ENCODE results near the gene OTUD5.

The OTUD5 gene

DNA sequence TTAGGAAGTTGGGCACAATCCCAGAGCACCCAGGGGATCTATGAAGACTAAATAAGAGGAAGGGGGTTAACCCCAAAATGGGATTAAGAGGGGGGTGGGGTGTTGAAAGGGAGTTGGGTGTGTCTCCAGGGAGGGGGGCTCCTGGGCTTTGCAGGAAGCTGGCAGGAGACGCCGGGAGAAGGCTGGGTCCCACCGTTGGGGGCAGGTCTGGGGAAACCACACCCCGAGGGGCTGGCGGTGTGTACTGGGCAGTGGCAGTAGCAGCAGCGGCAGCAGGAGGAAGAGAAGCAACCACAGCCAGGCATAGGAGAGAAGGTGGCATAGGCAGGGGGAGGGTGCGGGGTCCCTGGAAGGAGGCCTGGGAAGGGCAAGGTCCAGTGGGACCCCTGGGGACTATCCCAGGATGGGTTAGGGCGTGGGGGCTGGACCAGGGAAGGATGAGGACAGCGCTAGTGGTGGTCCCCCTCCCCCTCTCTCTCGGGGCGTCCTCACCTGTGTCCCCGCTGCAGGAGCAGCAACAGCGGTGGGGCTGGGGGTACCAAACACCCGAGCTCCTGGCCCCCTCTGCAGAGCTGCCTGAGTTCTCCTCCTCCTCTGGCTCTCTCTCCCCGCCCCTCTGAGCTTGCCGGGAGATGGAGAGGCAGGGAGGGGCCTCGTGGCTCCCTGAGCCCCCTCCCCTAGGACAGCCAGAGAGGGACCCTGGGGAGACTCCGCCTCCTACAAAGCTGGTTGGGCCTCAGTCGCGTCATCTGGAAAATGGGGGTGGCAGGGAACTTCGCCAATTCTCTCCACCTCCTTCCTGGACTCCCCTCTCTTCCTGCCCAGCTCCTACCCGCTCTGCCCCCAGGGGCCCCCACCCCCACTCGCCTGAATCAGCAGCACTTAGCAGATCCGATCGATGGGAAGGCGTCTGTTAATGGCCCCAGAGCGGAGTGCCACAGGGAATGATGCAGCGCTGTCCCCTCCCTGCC is 14.1 kb upstream of the OTUD5 start, which contains the start of gene KCND1 (continued):
- TF ChIP-seq ZBTB10 (tag by site-specific recombination; IDR thresholded peaks at IDR 0.05) (no peak; the same call in 1 of the 2 replicates), HOXC10 (CRISPR knock-in tag; IDR thresholded peaks at IDR 0.05) (no peak), ZNF837 (tag by site-specific recombination; IDR thresholded peaks at IDR 0.05) (no peak), ZNF133 (tag by site-specific recombination; IDR thresholded peaks at IDR 0.05) (no peak), SCRT2 (tag by site-specific recombination; IDR thresholded peaks at IDR 0.05) (no peak), ZNF121 (tag by site-specific recombination; IDR thresholded peaks at IDR 0.05) (no peak), ZBTB17 (tag by site-specific recombination; IDR thresholded peaks at IDR 0.05) (peak; percentile 38), ZNF660 (tag by site-specific recombination; IDR thresholded peaks at IDR 0.05) (no peak), EGR2 (tag by site-specific recombination; IDR thresholded peaks at IDR 0.05; ENCODE audit: low read depth) (peak; percentile 62), ZNF175 (tag by site-specific recombination; IDR thresholded peaks at IDR 0.05) (no peak), ZNF146 (tag by site-specific recombination; IDR thresholded peaks at IDR 0.05) (no peak)
- TF ChIP-seq, protein P1, sequence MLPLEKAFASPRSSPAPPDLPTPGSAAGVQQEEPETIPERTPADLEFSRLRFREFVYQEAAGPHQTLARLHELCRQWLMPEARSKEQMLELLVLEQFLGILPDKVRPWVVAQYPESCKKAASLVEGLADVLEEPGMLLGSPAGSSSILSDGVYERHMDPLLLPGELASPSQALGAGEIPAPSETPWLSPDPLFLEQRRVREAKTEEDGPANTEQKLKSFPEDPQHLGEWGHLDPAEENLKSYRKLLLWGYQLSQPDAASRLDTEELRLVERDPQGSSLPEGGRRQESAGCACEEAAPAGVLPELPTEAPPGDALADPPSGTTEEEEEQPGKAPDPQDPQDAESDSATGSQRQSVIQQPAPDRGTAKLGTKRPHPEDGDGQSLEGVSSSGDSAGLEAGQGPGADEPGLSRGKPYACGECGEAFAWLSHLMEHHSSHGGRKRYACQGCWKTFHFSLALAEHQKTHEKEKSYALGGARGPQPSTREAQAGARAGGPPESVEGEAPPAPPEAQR (tag by site-specific recombination; IDR thresholded peaks at IDR 0.05), result no peak
- TF ChIP-seq, protein P2, sequence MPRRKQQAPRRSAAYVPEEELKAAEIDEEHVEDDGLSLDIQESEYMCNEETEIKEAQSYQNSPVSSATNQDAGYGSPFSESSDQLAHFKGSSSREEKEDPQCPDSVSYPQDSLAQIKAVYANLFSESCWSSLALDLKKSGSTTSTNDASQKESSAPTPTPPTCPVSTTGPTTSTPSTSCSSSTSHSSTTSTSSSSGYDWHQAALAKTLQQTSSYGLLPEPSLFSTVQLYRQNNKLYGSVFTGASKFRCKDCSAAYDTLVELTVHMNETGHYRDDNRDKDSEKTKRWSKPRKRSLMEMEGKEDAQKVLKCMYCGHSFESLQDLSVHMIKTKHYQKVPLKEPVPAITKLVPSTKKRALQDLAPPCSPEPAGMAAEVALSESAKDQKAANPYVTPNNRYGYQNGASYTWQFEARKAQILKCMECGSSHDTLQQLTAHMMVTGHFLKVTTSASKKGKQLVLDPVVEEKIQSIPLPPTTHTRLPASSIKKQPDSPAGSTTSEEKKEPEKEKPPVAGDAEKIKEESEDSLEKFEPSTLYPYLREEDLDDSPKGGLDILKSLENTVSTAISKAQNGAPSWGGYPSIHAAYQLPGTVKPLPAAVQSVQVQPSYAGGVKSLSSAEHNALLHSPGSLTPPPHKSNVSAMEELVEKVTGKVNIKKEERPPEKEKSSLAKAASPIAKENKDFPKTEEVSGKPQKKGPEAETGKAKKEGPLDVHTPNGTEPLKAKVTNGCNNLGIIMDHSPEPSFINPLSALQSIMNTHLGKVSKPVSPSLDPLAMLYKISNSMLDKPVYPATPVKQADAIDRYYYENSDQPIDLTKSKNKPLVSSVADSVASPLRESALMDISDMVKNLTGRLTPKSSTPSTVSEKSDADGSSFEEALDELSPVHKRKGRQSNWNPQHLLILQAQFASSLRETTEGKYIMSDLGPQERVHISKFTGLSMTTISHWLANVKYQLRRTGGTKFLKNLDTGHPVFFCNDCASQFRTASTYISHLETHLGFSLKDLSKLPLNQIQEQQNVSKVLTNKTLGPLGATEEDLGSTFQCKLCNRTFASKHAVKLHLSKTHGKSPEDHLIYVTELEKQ (tag by site-specific recombination; IDR thresholded peaks at IDR 0.05; ENCODE audit: borderline replicate concordance), result no peak
- TF ChIP-seq, protein P3, sequence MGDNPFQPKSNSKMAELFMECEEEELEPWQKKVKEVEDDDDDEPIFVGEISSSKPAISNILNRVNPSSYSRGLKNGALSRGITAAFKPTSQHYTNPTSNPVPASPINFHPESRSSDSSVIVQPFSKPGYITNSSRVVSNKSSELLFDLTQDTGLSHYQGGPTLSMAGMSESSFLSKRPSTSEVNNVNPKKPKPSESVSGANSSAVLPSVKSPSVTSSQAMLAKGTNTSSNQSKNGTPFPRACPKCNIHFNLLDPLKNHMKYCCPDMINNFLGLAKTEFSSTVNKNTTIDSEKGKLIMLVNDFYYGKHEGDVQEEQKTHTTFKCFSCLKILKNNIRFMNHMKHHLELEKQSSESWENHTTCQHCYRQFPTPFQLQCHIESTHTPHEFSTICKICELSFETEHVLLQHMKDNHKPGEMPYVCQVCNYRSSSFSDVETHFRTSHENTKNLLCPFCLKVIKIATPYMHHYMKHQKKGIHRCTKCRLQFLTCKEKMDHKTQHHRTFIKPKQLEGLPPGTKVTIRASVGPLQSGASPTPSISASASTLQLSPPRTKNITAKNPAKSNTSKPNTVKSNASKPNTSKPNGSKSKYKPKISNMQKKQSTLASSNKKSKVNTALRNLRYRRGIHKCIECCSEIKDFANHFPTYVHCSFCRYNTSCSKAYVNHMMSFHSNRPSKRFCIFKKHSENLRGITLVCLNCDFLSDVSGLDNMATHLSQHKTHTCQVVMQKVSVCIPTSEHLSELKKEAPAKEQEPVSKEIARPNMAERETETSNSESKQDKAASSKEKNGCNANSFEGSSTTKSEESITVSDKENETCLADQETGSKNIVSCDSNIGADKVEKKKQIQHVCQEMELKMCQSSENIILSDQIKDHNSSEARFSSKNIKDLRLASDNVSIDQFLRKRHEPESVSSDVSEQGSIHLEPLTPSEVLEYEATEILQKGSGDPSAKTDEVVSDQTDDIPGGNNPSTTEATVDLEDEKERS (tag by site-specific recombination; IDR thresholded peaks at IDR 0.05), result no peak
- TF ChIP-seq, protein P4, sequence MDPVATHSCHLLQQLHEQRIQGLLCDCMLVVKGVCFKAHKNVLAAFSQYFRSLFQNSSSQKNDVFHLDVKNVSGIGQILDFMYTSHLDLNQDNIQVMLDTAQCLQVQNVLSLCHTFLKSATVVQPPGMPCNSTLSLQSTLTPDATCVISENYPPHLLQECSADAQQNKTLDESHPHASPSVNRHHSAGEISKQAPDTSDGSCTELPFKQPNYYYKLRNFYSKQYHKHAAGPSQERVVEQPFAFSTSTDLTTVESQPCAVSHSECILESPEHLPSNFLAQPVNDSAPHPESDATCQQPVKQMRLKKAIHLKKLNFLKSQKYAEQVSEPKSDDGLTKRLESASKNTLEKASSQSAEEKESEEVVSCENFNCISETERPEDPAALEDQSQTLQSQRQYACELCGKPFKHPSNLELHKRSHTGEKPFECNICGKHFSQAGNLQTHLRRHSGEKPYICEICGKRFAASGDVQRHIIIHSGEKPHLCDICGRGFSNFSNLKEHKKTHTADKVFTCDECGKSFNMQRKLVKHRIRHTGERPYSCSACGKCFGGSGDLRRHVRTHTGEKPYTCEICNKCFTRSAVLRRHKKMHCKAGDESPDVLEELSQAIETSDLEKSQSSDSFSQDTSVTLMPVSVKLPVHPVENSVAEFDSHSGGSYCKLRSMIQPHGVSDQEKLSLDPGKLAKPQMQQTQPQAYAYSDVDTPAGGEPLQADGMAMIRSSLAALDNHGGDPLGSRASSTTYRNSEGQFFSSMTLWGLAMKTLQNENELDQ (tag by site-specific recombination; IDR thresholded peaks at IDR 0.05; ENCODE audit: low read depth), result no peak
- TF ChIP-seq, protein P5, sequence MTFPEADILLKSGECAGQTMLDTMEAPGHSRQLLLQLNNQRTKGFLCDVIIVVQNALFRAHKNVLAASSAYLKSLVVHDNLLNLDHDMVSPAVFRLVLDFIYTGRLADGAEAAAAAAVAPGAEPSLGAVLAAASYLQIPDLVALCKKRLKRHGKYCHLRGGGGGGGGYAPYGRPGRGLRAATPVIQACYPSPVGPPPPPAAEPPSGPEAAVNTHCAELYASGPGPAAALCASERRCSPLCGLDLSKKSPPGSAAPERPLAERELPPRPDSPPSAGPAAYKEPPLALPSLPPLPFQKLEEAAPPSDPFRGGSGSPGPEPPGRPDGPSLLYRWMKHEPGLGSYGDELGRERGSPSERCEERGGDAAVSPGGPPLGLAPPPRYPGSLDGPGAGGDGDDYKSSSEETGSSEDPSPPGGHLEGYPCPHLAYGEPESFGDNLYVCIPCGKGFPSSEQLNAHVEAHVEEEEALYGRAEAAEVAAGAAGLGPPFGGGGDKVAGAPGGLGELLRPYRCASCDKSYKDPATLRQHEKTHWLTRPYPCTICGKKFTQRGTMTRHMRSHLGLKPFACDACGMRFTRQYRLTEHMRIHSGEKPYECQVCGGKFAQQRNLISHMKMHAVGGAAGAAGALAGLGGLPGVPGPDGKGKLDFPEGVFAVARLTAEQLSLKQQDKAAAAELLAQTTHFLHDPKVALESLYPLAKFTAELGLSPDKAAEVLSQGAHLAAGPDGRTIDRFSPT (tag by site-specific recombination; IDR thresholded peaks at IDR 0.05), result peak; percentile 59; the same call in 1 of the 2 replicates
